ENCODE results near the gene STRIP1. TPM values are rescaled to one million over a fixed set of nuclear protein-coding genes. Genes with fewer than 3 reads are reported as not detected.
"Not testable (repeated sequence)": the region's sequence is repeated elsewhere in the genome, so short reads cannot be mapped to it uniquely, and the experiment has no call there.

Gene STRIP1
- polyA plus RNA-seq, 1 donor = 30.6 TPM

DNA sequence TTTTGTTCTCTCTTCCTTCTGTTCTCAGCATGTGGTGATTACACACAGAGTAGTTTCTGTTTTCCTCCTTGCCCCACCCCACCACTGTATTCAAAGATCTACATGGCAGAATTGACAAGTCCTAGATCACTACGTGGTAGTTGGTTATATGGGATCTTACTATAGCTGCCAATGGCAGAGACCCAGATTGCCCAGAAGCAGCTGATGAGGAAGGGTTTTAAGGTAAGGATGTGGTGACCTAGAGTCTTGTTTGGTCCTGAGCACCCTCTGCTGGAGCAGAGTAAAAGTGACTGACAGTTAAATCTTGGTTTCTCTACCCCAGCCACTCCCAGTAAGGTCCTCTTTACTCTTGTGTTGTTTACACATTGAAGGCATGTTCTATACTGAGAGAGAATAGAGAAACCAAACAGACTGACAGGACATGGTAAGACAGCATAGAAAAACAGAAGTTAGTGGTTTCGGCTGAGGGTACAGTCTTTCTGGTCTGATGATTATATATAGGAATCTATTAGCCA is 22.8 kb upstream of the STRIP1 start:
- DNase-seq = peak; percentile 15

DNA sequence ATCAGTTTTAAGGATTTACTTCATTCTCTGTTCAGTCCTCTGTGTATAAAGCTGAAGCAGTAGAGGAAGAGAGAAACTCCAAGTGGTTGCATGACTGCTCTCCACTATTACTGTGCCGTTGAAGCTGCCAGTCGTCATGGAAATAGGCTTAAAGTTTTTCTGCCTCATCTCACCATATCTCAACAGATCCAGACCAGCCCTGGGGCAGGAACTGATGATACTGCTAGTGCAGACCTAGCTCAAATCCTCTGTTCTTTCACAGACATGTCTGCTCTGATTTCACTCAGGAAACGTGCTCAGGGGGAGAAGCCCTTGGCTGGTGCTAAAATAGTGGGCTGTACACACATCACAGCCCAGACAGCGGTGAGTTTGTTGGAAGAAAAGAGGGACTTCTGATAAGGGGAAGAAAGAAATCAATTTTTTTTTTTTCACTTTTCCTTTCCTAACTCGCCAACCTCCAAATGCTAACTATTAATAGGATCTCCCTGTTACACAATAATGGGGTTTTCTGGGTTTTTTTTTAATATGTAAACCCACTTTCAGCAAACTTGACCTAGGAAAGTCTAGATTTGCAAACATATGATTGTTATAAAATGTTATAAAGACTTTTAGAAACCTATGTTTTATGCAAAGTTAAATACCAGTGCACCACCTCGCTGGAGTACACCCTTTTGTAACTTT is 22.2 kb upstream of the STRIP1 start:
- no peak for DNase-seq

DNA sequence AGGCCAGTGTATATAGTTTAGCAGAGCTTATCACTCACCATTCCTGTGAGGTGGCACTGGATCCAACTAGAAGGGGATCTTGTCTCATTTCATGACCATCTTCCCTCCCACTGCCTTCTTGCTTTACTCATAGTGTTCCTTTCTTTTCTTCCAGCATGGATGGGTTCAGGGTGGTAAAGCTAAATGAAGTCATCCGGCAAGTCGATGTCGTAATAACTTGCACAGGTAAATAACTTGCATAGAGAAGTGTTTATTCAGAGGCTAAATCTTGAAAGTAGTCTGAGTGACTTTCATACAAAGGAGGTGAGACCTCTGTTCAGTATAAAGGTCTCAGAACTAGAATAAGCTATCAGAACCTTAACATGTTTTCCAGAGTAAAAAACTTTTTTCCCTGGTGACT is 16.6 kb upstream of the STRIP1 start:
- DNase-seq = no peak

DNA sequence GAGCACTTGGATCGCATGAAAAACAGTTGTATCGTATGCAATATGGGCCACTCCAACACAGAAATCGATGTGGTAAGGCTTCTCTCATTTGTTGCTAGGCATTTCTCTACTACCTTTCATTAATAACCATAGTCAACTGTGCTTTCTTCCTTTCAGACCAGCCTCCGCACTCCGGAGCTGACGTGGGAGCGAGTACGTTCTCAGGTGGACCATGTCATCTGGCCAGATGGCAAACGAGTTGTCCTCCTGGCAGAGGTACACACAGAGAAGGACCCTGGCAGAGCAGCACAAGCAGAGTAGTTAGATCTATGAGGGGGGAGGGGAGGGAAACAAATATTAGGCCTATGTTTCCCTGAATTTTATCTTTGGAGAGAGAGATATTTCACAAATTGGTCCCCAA is 16.0 kb upstream of the STRIP1 start:
- no peak for DNase-seq

DNA sequence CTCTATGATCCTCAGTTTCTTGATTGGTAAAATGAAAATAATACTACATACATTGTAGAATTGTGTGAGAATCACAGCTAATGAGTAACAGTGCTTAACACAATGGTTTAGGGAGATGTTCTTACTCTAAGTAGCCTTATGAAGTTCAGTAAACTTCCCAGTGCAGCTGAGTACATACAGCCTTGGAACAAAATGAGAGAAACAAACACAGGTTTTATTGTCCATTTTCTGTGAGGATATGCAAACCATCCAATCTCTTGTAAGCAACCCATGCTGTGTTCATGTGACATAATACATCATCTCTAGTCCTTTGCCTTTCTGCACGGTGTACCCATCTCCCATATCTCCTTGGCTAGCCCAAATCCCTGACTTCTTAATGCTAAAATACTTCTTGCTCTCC is 14.7 kb upstream of the STRIP1 start:
- no peak for DNase-seq

DNA sequence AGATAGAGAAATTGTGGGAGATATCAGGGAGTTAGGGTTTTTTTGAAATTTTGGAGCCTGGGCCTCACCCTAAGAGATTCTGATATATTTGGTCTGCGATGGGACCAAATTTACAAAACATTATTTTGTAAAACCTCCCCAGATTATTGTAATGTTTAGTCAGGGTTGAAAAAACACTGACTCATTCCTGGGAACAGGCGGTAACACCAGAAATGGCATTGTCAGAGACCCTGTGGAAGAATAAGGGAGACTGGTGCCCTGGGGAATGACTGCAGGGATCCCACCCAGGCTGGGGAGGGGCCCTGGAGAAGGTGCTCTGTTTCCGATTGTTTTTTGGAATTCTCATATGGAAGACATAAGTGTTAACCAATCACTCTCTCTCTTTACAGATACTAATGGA is 13.1 kb upstream of the STRIP1 start:
- no peak for DNase-seq

DNA sequence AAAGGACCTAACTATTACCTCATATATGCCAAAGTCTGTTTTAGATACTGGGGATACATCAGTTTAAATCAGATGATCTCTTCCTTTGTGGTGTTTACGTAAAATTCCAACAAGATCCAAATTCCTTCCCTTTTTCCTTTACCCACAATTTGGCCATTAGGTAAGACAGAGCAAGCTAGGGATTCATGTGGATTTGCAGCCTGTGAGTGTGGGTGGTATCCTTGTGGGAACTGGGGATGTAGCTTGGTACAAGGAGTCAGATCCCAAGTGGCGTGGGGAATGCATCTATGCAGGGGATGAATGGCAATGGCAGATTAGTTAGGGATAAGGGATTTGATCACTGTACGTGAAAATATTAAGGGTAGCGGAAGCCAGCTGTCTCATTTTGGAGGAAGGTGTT is 9.8 kb upstream of the STRIP1 start:
- no peak for DNase-seq

DNA sequence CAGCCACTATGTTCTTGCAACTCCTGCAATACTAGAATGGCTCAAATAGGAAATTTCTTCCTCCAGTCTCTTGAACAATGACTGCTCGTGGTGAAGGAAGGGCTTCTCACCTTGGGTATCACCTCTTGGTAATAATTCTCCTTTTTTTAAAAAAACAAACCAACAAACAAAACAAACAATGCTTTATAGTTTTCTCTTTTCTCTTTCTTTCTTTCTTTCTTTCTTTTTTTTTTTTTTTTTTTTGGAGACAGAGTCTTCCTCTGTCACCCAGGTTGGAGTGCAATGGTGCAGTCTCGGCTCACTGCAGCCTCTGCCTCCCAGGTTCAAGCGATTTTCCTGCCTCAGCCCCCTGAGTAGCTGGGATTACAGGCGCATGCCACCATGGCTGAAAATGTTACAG is 3.7 kb upstream of the STRIP1 start:
- not testable (repeated sequence) for DNase-seq

DNA sequence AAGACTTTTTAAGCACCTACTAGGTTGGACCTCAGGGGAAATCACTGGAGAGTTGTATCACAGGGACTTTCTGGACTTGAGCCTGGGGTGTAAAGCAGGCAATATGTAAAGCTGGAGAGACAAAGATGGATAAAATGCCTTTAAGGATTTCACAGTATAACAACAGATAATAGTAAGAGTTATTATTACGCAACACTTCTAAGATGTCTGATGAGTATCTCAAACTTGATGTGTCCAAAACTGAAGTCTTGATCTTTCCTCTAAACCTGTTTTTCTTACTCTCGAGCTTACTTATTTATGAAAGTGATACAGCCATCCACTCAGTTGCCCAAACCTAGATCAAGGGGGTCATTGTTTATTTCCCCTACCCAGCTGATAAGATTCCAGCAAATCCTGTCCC is 2.1 kb upstream of the STRIP1 start:
- DNase-seq = no peak

DNA sequence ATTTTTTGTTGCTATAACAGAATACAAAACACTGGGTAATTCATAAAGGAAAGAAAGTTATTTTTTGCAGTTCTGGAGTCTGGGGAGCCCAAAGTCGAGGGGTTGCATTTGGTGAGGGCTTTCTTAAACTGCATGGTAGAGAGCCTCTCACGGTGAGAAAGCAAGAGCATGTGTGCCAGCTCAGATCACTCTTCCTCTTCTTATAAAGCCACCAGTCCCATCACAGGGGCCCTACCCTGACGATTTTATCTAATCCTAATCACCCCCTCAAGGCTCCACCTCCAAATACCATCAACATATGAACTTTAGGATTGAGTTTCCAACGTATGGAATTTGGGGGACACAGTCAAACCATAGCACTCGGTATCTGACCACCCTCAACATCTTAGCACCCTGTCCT is 1.0 kb upstream of the STRIP1 start:
- no peak for DNase-seq

DNA sequence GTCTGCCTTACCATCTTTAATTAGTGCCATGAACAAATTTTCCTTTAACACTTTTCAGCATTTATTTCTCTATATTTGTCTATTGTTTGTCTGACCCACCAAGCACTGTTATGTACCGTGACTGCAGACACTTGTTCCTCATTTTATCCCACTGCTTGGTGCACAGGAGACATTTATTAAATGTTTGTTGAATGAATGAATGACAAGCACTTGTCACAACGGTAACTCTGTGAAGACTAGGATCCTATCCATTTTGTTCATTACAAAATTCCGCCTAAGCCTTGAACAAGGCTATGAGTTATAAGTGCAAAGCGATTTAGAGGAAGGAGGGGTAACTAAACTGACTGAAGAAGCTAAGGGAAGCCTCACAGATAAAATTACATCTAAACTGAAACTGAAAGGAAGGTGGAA is 379 bp upstream of the STRIP1 start:
- DNase-seq = no peak

DNA sequence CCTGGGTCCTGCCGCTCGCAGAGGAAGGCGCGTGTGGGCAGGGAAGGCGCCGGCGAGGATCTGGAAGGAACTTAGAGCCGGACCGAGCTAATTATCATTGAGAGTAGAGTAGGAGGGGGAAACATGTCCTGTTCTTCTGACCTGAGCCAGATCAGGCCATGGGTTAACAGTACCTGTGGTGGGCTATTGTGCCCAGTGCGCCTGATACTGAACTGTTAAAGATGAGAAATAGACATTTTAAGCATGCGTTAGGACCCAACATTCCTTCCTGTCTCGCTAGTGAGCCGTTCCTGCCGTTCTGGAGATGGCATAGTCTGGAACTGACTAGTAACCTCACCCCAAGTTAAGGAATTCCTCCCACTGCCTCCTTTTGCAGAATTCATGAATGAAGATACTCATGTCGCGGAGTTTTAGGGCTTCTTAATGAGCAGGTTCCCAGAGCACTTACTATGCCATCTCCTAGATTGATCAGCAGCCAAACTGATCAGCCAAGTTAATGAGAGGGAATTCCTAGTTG is 870 bp downstream of the STRIP1 start:
- no peak for DNase-seq

DNA sequence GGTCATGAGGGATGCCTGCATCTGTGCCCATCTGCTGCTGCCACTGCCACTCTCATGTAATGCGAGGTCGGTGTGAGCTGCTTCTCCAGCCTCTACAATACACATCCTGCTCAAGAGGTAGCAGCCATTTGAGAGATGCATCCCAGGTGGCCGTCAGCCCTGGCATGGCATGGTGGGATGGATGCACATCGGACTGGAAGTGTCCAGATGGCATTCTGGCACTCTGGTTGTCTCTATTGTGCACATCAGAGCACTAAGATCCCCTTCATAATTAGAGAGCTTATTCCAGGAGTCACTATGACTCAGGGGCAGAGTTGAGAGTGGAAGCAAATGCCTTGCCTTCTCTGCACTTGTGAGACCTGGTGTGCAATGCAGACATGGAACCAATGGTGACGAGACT is 3.8 kb downstream of the STRIP1 start:
- DNase-seq = no peak

DNA sequence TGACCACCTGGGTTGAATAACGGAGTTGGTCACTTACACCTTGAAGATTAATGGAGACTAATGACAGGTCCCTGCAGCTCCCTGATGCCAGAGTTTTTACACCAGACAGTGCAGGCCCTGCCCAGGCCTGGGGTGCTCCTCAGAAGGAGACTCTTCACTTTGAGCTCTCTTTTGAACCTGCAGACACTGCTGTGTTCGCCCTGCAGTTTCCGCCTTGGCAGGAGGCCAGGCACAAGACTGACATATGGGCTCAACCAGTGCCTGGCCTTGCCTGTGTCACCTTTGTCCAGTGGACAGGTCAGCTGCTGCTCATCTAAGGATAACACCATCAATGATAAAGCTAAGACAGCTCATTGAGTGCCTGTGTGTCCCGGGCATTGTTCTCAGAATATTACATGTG is 5.2 kb downstream of the STRIP1 start:
- DNase-seq = no peak

DNA sequence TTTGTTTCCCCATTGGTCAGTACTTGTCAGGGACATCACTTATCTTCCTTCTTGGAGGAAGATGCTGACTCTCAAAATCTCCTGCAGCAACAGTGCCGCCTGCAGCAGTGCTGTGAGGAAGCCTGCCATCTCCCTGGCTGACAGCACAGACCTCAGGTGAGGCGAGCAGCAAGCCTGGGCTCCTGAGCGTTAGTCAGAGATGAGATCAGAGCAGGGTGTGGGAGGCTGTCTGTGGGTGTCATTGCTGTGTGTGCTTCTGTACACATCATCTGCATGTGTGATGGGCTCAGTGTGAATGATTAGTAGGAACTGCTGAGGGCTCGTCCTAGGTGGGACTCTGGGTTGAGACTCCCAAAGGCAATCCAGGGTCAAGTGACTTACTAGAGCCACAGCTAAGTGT is 6.1 kb downstream of the STRIP1 start:
- DNase-seq = no peak

DNA sequence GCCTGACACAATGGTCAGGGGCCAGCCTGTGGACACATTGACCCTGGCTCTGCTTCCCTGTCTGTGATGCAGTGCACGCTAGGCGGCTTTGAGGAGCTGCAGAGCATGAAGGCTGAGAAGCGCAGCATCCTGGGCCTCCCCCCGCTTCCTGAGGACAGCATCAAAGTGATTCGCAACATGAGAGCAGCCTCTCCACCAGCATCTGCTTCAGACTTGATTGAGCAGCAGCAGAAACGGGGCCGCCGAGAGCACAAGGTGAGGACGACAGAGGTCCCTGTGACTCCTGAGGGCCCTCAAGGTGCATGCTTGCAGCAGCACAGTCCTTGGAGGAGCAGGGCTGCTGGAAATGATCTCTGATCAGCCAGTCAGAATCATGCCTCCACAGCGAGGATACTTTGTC is 8.6 kb downstream of the STRIP1 start:
- DNase-seq = no peak

DNA sequence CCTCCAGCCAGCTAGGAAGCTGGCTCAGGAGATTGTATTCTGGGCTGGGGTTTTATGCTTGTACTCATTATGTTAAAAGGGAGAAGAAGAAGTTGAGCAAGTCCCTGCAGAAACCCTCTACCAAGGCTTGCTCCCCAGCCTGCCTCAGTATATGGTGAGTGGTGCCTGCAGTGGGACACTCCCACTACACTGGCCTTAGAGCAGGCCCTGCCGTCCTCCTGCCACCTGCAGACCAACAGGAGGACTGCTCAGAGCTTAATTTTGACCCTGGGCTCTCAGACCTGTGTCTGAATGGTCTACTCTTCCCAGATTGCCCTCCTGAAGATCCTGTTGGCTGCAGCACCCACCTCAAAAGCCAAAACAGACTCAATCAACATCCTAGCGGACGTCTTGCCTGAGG is 13.0 kb downstream of the STRIP1 start:
- no peak for DNase-seq

DNA sequence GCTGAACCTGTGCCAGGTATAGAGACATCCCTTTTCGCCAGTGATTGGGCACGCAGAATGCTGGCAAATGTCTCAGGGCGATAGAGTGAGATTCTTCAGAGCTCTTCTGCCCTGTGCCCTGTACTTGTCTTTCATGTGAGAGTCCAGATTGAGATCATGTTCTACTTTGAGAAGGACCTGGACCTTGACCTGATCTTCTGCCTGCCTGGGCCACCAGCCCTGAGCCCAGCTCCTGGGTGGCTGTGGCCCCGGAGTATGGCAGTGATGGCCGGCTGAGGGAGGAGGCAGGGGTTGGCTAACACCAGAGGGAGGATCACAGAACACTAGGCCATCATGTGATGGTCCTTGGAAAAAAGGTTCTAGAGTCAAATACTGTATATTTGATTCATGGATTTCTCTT is 13.8 kb downstream of the STRIP1 start:
- DNase-seq = no peak

DNA sequence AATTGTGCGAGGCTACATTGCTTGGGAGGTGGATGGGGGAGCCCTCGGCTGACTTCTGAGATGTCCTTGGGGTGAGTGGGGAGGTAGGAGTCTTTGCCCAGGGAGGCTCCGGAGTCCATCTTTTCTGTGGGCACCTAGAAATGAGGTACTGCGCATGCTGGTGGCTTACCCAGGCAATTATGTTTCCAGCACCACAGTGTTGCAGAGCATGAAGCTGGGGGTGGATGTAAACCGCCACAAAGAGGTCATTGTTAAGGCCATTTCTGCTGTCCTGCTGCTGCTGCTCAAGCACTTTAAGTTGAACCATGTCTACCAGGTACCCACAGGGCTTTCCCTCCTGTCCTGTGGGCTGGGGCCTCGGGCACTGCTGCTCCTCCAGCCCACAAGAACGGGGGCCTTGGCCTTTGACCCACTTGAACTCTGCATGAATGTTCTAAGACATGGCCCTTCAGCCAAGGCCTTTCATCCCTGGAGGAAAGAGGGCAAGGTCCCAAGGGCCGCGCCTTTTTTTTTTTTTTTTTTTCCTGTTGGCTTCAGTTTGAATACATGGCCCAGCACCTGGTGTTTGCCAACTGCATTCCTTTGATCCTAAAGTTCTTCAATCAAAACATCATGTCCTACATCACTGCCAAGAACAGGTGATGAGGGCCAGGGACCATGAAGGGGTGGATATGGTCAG is 14.6 kb downstream of the STRIP1 start:
- DNase-seq = no peak

DNA sequence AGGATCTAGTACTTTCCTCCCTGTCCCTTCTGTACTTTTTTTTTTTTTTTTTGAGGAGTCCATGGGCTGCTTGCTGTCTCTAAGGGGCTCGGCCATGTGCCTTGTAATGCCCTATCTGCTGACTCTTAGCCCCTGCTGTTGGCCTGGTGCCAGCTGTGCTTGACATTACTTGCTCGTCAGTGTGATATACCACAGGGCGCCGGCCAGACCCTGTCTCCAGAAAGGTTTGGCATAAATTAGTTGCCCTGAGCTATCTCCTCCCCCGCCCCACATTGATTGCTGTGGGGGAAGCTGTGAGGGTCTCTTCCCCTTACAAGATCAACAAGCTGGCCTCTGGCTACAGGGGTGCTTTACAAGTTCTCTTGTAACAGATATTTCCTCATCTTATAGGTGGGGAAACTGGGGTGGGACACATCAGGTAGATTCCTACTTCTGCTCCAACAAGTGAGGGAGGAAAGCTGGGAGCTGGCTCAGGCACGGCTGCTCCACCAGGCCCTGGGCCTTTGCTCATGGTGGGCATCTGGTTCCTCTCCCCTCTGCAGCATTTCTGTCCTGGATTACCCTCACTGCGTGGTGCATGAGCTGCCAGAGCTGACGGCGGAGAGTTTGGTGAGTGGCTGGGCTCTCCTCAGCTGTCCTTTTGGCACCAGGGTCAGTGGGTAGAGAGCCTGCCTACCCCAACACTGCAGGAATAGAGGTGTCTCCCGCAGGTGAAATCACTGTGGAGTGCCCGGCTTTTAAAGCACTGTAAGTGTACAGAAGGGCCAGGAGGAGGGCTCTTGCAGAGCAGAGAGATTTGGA is 15.6 kb downstream of the STRIP1 start:
- no peak for DNase-seq

DNA sequence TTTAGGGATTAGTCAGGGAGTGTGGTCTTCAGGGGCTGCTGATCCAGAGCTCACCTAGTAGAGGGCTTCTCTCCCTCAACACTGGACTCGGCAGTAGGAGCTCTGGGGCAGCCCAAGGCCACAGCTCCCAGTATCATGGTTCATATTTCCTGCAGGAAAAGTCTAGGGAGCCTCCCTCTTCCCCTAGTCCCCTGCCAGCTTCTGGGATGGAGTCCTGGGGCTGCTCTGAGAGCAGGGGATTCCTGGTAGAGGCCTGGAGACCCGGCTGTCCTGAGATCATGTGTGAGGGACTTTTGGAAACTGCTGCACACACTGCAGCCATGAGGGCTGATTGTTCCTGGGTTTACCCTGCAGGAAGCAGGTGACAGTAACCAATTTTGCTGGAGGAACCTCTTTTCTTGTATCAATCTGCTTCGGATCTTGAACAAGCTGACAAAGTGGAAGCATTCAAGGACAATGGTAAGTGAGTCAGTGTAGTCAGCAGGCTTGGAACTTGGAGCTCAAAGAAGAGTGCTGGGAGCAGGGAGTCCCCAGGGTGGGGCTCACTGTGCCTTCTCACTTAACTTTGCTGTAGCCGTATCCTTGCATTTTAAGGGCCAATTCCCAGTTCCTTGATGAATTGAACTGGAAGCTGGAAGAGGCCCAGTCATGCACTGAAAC is 16.3 kb downstream of the STRIP1 start:
- no peak for DNase-seq

DNA sequence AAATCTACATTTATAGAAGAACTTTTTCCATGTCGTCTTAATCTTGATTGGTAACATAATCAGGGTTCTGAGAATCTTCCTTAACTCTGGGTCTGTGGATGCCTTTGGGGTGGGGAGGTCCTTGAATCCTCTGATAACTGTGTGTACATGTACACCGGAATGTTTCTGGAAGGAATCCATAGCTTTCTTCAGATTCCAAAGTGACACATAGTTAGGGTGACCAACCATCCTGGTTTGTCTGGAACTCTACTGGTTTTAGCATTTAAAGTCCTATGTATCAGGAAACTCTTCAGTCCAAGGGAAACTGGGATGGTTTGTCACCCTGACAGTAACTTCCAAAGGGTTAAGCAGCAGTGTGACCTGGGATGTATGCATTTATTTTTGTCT is 16.8 kb downstream of the STRIP1 start:
- DNase-seq = no peak
